NCI-H345 (cell line): ENCODE data around the gene GPR4.

Experiments
- DNase-seq: peaks from one replicate; lab custom pipeline; 2025; lab: John Stamatoyannopoulos, UW

GPR4 gene

DNA sequence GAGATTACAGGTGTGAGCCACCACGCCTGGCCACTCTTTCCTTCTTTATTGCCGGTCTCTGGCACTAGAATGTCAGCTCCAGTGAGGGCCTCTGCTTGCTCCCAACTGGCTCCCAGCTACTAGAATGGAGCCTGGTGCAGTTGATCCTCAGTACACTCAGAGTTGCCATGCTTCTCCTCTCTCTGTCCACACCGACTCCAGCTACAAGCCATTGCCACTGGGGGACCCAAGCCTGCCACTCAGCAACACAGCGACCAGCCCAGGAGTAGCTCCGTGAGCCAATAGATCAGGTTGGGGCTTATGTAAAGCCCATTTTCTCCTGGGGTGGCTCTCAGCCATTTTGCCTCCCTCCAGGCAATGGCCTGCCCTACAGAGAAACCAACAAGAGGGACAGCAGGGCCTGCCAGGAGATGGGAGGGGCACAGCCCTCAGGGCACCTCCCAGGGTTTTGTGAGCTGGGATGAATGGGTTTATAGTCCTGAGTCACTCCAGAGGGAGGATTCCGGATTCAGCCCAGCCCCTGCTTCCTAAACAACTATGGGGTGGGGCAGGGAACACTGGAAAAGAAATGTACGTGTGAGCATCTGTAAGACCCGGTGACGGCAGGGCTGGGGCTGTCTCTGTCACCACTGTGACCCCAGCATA, 53.9 kb downstream of the GPR4 start:
- DNase-seq, result no peak

DNA sequence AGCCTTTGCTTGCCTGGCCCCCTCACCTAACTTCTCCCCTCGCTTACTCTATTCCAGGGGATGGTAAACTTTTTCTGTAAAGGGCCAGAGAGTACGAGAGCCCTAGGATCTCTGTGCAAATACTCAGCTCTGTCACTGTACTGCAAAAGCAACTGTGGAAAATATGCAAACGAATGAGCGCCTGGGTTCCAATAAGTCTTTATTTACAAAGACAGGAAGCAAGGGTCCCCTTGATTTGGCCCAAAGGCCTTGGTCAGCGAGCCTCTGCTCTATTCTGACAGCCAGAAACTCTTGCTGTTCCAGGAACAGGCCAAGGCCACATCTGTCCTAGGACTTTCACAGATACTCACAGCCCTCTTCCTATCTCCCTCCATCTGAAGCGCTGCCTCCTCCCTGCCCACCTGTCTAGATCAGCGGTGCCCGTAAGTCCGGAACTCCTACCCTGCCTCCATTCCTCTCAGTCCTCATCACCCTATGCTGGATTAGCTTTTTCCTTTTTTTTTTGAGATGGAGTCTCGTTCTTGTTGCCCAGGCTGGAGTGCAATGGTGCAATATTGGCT, 54.7 kb downstream of the GPR4 start:
- DNase-seq, result no peak

GRCh38 chr19:45542234-45542668, 59.8 kb downstream of the GPR4 start:
- DNase-seq, result no peak
